ENCODE measurements around the gene RCOR1.

DNA sequence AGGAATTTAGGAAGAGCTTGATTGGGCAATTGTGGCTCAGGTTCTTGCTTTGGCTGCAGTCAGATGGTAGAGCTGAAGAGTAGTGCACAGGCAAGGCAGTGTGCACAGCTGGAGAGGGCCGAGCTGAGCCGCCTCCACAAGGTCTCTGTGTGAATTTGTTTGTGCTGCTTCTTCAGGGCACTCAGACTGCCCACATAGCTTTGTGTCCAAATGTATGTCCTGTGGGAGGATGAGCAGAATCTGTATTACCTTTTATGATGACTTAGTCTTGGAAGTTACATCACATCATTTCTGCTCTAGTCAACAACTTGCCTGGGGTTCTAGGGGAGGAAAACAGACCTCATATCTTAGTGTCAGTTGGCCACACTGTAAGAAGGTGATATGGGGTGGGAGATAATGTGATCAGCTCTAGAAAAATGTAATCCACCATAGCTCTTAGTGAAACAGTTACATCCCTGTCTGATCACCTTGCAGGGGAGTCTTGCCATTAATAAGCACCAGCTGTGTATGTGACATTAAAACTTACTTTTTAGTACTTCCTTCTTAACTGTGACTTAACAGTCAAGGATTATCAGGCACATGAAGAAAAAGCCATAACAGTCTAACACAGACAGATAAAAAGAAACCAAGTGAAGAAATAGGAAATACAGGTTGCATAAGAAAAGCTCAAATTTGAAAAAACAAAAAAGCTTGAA is 53.4 kb downstream of the RCOR1 start:
- TF ChIP-seq POLR2A (IDR thresholded peaks at IDR 0.05; ENCODE audit: low read depth, low read length) (no peak), MAZ (IDR thresholded peaks at IDR 0.05; ENCODE audit: borderline replicate concordance, low read depth, low read length) (no peak), RAD21 (IDR thresholded peaks at IDR 0.05; ENCODE audit: low read length) (no peak), BHLHE40 (IDR thresholded peaks at IDR 0.05; ENCODE audit: low read depth, low read length) (no peak), RCOR1 (IDR thresholded peaks at IDR 0.05; ENCODE audit: insufficient replicate concordance, low read length) (no peak), FOS (IDR thresholded peaks at IDR 0.05; ENCODE audit: low read depth, low read length) (no peak), RFX5 (IDR thresholded peaks at IDR 0.05; ENCODE audit: low read depth, low read length) (no peak), MXI1 (IDR thresholded peaks at IDR 0.05; ENCODE audit: borderline replicate concordance, low read depth, low read length) (no peak)
- TF ChIP-seq, protein P1, sequence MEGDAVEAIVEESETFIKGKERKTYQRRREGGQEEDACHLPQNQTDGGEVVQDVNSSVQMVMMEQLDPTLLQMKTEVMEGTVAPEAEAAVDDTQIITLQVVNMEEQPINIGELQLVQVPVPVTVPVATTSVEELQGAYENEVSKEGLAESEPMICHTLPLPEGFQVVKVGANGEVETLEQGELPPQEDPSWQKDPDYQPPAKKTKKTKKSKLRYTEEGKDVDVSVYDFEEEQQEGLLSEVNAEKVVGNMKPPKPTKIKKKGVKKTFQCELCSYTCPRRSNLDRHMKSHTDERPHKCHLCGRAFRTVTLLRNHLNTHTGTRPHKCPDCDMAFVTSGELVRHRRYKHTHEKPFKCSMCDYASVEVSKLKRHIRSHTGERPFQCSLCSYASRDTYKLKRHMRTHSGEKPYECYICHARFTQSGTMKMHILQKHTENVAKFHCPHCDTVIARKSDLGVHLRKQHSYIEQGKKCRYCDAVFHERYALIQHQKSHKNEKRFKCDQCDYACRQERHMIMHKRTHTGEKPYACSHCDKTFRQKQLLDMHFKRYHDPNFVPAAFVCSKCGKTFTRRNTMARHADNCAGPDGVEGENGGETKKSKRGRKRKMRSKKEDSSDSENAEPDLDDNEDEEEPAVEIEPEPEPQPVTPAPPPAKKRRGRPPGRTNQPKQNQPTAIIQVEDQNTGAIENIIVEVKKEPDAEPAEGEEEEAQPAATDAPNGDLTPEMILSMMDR (conservative IDR thresholded peaks at IDR 0.05; ENCODE audit: low read depth, low read length): no peak
- TF ChIP-seq, protein P2, sequence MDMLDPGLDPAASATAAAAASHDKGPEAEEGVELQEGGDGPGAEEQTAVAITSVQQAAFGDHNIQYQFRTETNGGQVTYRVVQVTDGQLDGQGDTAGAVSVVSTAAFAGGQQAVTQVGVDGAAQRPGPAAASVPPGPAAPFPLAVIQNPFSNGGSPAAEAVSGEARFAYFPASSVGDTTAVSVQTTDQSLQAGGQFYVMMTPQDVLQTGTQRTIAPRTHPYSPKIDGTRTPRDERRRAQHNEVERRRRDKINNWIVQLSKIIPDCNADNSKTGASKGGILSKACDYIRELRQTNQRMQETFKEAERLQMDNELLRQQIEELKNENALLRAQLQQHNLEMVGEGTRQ (IDR thresholded peaks at IDR 0.05; ENCODE audit: low read depth, low read length): no peak
